DMS79 treated with DMSO at 0.1 percent for 48 hours (cell line): ENCODE data around the gene SOD2.
"Not testable (repeated sequence)": the region's sequence is repeated elsewhere in the genome, so short reads cannot be mapped to it uniquely, and the experiment has no call there.

ENCODE experiments used
- DNase-seq: peaks from one replicate; lab custom pipeline; 2025; lab: John Stamatoyannopoulos, UW

SOD2 gene

DNA sequence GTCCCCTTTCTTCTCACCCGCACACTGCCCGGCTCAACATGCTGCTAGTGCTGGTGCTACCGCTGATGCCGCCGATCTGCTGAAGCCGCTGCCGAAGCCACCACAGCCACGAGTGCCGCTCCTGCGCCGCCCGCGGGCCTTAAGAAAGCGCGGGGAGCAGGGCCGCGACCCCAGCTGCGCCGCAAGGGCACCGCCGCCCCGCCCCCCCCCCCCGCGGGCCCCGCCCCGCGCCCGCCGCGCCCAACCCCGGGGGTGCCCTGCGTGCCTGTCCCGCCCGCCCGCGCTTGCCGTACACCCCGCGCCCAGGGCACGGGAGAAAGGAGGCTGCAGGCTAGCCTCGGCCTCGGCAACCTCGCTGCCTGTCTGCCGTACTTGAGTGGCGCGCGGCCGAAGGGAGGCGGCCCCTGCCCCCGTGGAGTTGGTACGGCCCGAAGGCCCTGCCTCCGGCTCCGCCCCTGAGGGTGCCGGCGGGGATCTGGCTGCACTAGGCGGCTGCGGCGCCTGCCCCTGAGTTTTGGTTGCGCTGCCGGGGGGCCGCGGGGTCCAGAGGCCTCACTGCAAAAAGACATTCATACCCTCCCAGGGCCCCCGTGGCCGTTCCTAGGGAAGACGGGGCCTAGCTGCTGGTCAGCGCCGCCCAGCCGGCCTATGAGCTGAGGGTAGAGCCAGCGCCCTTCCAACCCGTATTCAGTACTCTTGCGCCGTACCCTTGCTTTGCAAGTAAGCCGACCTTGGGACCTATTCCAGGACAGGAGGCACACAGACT lies at the start of gene SOD2:
SOD2 (minus strand) TSS at position 114 of the 766 bp plus-strand sequence; CDS start at position 40, 74 bp downstream.
- DNase-seq, result peak; percentile 76

DNA sequence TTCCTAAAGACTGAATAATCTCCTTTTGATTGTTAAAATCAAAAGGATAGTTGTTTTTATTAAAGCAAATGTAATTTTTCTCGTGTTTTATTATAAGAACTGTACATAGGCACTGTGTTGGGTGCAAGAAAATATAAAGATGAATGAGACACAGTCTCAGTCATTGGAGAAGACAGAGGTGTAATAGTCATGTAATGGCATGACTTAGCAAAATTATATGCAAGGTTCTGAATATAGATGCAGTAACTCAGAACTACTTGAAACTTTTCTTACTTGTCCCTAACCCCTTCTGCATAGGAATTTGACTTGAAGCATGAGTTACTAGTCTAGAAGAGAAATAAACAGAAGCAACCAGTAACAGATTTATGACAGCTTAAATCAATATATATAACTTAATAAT lies 49.1 kb upstream of the SOD2 start:
- DNase-seq, result no peak

DNA sequence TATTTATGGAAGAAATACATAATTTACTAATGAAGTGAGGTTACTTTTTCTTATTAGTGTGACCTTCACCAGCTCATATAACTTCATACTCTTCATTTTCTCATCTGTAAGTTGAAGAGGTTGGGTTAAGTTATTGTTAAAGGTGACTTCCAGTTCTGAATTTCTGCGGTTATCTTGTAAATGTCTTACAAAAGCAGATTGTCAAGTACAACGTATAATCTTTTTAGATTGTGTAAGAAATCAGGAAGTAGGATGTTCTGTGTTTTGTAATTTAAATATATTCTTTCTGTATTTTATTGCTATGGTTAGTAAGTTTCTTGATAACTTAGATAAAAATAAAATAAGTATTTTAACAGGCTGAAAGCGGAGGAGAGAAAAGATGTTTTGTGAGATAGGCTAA lies 46.3 kb upstream of the SOD2 start:
- DNase-seq, result no peak

DNA sequence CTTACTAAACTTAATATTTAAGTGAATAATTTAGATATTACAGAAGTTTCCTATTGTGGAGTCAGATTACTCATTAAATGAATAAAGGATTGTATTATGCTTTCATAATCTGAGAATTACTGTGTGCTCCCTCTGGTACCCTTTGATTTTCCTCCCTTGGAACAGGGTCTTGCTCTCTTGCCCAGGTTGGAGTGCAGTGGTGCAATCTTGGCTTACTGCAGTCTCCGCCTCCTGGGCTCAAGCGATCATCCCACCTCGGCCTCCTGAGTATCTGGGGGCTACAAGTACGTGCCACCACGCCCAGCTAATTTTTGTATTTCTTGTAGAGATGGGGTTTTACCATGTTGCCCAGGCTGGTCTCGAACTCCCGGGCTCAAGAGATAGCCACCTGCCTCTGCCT lies 43.9 kb upstream of the SOD2 start:
- DNase-seq, result no peak

DNA sequence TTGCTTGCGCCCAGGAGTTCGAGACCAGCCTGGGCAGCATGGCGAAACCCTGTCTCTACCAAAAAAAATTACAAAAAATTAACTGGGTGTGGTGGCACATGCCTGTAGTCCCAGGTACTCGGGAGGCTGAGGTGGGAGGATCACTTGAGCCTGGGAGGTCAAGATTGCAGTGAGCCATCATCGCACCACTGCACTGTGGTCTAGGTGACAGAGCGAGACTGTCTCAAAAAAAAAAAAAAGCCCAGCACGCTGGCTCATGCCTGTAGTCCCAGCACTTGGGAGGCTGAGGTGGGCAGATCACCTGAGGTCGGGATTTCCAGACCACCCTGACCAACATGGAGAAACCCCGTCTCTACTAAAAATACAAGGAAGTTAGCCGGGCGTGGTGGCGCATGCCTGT lies 40.4 kb upstream of the SOD2 start:
- DNase-seq, result not testable (repeated sequence)

DNA sequence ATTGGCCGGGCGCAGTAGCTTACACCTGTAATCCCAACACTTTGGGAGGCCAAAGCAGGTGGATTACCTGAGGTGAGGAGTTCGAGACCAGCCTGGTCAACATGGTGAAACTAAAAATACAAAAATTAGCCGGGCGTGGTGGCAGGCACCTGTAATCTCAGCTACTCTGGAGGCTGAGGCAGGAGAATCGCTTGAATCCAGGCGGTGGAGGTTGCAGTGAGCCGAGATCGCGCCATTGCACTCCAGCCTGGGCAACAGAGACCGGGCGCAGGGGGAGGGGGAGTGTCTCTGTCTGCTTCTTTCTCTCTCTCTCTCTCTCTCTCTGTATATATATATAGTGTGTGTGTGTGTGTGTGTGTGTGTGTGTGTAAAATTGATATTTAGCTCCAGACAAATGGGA lies 39.5 kb upstream of the SOD2 start:
- DNase-seq, result not testable (repeated sequence)

DNA sequence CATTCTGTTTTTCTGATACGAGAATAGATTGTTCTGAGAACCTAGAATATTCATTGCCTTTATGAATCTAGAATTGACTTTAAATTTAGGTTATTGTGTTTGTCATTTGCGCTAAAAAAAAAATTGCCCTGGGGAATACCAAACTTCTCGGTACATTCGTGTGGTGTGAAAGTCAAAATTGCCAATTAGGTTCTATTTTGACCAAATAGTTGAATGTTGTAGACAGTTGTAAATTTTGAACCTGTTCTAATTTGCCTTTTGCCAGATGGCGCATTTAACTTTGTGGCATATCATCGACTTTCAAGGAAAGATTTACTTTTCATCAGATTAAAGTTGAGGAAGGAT lies 37.3 kb upstream of the SOD2 start:
- no peak for DNase-seq

DNA sequence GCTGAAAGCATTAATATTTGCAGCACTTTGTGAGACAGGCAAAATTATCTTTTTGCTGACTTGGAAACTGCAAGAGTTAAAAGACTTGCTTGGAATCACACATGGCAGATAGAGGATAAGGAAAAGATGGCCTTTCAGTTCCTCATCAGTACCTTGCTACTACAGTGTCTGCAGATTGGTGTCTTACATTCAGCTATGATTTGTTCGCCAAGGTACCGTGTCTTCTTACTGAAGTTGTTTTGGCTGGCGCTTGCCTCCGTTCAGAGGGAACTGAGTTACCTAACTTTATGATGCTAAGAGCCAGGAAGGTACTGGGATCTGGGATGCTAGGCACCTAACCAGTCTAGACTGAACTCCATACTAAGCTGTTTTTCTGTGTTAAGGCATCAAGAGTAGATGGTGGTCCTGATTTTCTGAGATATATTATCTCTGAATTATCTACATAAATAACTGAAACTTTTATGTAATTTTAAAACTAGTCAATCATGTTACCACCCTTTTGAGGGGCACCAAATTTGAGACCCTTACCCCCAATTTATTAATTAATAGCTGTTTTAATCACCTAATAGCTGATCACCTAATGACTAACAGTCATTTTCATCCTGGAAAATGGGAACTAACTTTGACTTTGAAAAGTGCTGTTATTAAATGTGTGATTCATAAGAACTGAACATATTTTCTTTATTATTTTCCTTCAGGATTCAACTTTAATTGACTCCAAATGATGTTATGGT lies 36.7 kb upstream of the SOD2 start:
- DNase-seq, result no peak

DNA sequence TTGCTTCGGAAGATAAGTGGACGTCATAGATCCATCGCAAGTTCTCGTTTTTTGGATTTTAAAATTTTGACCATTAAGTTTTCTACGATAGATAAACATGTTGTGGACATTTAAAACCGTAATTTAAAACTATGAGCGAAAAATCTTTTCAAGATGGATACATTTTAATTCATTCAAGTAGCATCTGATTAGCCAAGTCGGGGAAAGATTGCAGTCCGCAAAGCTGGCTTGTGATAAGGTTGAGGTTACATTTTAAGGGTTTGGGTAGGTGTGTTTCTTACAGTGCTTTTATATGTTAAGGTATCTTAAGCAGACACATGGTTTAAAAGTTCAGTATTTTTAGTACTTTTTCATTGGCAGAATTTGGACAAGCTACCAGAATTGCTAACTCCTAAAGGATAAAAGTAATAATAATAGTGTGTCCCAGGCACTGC lies 35.5 kb upstream of the SOD2 start:
- no peak for DNase-seq

DNA sequence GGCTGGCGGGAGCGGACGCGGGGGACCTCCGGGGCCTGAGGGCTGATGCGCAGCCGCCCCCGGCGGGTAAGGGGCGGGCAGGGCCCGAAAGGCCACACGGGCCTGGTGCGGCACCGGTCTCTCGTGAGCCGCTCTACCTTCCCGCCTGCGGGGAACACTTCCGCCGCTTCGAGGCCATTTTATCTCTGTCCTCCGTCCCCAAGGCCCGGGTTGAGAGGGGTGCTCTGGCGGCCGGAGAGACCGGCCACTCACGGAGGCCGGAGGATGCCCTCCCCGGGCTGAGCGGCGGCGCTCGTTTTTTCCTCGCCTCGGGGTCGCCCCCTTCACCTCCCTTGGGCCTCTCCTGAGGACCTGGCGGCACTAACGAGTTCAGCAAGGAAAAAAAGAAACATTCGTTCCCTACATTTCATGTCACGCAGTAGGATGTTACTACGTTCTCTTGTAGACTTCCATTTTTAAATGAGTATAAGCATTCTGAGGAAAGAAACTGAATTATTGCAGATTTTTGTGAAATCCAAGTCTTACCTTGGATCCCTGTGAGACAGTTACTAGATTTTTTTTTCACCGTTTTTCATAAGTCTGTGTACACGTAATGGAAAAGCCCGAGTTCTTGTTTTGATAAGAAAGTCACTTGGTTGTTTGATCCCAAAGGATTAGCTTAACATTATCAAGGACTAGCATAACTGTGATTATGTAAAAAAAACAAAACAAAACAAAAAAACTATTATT lies 34.8 kb upstream of the SOD2 start:
- peak; percentile 42 for DNase-seq

DNA sequence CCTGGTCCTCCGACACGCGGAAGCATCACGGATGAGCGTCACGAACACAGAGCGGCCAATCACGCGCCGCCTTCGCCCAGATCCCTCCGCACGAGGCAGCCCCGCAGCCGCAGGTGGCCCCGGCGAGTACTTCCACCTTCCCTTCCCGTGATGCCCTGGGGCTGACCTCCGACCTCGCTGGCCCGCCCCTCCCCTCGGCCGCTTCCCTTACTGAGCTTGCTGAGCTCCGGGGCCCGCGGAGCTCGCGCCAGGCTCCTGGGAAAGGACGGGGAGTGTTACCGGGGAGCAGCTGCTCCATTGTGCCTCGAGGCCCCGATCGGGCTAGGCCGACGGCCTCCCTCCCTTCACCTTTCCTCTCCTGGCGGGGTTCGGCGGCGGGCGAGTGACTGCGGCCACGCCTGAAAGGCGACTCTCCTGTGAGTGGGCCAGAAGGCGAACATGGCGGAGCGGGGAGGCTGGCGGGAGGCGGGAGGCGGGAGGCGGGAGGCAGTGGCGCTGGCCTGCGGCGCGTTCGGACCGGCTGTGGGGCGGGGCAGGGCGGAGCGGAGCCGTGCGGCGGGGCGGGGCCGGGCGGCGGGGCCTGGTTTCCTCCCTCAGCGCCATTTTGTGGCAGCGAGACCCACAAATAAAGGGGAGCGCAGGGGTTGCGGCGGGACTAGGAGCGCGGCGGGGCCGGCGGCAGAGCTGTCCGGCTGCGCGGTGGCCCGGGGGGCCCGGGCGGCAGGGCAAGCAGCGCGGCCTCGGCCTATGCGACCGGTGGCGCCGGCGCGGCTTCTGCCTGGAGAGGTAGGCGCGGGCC lies 34.1 kb upstream of the SOD2 start, which contains the start of gene WTAP:
WTAP (plus strand) TSS at position 589 of the 799 bp plus-strand sequence. CDS start 8,760 bp downstream, outside the sequence.
- DNase-seq, result peak; percentile 96

DNA sequence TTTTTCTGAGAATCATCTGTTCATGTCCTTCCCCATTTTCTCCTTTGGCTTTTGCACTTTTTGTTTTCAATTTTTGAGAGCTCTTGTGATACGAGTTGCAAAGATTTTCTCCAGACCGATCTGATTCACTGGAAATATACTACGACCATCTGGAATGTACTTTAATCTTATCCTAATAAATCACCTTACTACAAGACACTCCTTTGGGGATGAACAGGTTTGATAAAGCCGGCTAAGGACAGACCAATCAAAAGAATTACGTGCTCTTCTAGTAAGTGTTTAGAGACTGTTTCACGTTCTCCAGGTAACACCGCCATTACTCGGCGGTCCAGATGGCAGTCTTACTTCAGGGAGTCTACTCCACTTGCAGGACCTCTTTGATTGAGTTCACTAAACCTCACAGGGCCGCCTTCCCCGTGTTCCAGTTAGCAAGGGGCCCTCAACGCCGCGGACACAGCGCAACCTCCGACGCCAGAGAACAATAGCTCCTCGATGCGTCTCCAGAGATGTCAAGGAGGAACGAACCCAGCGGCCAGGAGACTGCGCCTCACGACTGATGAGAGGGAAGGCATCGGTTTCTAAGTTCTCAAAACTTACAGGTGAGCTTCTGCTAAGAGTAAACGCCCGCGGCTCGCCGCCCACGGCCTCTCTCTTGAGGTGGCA lies 33.3 kb upstream of the SOD2 start:
- DNase-seq, result no peak

DNA sequence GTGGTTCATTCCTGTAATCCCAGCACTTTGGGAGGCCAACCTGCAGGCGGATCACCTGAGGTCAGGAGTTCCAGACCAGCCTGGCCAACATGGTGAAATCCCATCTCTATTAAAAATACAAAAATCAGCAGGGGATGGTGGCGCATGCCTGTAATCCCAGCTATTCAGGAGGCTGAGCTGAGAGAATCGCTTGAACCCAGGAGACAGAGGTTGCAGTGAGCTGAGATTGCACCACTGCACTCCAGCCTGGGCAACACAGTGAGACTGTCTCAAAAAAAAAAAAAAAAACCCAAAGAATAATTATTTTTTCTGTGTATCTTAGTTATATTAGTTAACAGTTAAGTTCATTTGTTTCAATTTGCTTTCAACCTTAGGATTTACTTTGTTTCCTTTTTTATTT lies 32.2 kb upstream of the SOD2 start:
- DNase-seq, result not testable (repeated sequence)

DNA sequence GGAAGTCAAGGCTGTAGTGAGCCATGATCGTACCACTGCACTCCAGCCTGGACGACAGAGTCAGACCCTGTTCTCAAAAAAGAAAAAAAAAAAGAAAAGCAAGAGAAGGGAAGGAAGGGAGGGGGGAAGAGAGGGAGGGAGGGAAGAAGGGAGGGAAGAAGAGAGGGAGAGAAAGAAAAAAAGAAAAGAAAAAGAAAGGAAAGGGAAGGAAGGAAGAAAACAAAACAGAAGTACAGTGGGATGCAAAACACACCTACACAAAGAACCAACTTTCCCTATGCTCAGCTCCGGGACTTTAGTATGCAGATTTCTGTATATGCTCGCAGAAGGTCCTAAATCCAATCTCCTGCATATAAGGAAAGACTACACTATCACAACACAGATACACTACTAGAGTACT lies 31.7 kb upstream of the SOD2 start:
- no peak for DNase-seq

DNA sequence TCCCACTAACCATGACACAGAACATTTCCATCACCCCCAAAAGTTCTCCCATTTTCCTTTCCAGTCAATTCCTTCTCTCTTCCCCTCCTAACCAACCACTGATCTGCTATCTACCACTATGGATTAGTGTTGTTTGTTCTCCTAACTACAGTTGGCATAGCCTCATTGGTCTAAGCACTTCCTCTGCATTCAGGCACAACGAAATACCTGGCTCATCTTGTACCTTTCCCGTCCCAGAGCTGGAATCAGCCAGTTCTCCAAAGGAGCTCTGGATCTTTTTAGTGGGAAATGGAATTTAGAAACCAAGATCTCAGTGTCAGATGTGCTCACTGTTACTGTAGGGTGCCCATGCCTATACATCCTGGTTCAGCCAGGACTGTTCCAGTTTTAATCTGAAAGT lies 30.2 kb upstream of the SOD2 start:
- no peak for DNase-seq

DNA sequence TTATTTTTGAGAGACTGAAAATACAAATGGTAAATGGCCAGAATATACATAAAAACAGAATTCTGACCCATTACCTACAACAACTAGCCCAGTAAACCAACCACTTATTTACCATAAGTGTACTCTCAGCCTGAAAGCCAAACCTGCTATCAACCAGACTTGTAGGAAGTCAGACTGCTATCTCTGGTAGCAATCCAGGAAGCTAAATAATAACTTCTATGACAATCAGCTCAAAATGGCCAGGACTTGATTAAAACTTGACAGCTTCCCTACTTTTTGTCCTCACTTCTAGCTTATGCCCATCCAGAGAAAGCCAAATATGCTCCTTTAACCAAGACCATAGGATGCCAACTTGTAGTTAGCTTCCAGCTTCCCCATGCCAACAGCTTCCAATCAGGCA lies 29.6 kb upstream of the SOD2 start:
- DNase-seq, result no peak

DNA sequence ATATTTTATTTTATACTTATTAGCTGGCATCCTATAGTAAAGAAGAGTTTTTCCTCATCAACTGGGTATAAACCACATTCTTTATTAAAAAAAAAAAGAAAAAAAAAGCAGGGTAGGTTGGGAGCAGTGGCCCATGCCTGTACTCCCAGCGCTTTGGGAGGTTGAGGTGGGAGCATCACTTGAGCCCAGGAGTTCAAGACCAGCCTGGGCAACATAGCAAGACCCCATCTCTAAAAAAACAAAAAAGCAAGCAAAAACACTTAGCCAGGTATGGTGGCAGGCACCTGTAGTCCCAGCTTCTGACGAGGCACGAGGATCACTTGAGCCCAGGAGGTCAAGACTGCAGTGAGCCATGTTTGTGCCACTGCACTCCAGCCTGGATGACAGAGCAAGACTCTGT lies 28.9 kb upstream of the SOD2 start:
- not testable (repeated sequence) for DNase-seq

DNA sequence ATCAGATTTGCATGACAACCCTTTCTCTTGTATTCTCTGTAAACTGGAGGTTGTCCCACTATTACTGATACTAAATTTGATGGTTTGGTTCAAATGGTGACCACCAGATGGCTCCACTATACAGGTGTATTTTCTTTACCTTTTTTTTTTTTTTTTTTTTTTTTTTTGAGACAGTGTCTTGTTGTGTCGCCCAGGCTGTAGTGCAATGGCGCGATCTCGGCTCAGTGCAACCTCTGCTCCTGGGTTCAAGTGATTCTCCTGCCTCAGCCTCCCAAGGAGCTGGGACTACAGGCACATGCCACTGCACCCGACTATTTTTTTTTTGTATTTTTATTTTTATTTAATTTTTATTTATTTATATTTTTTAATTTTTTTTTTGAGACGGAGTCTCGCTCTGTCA lies 27.7 kb upstream of the SOD2 start:
- DNase-seq, result peak; percentile 16

DNA sequence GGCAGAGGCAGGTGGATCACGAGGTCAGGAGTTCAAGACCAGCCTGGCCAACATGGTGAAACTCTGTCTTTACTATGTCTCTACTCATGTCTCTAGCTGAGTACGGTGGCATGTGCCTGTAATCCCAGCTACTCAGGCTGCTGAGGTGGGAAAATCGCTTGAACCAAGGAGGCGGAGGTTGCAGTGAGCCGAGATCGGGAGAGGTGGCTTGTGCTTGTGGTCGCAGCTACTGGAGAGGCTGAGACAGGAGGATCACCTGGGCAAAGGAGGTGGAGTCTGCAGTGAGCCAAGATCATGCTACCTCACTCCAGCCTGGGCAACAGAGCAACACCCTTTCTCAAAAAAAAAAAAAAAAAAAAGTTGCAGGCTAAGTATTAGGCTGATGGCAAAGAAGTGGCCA lies 26.2 kb upstream of the SOD2 start:
- DNase-seq, result no peak

DNA sequence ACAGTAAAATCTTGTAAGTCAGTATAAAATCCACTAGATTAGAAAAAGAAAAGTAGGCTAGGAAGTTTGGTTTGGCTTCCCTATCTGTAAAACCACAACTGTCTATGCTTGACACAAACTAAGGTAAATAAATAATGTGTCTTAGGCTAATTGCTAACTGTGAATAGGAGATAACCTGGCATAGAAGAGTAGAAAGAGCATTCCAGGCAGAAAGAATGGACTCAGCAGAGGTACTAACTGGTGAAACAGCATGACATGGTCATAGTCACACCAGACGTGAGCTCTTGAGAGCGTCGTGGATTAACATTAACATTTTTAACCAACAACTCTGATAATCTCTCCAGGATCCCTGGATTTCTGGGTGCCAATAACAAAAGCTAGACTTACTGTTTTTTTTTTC lies 25.6 kb upstream of the SOD2 start:
- no peak for DNase-seq
